GM19452 (cell line): Measurements from ENCODE around the gene TMEM86B.

ENCODE experiments used
- ATAC-seq: cut with Tn5 transposase; IDR thresholded peaks from one replicate; pipeline ENCODE4 v1.9.1; 2021; ENCODE audit not compliant: unreplicated experiment

Gene TMEM86B

GRCh38 chr19:55257461-55258420, 29.2 kb upstream of the TMEM86B start:
- no peak for ATAC-seq

GRCh38 chr19:55256562-55257460, 28.2 kb upstream of the TMEM86B start:
- ATAC-seq = no peak

GRCh38 chr19:55255618-55256423, 27.3 kb upstream of the TMEM86B start:
- no peak for ATAC-seq

GRCh38 chr19:55254625-55254977, 26.0 kb upstream of the TMEM86B start:
- no peak for ATAC-seq

- peak; percentile 43 for ATAC-seq
Measured at GRCh38 chr19:55253842-55254624, 25.5 kb upstream of the TMEM86B start.

GRCh38 chr19:55252760-55253663, 24.4 kb upstream of the TMEM86B start:
- ATAC-seq = no peak

- no peak for ATAC-seq
Measured at GRCh38 chr19:55251341-55252081, 22.9 kb upstream of the TMEM86B start.

- no peak for ATAC-seq
Measured at GRCh38 chr19:55250262-55251036, 21.9 kb upstream of the TMEM86B start.

GRCh38 chr19:55249841-55250240, 21.3 kb upstream of the TMEM86B start:
- no peak for ATAC-seq

- no peak for ATAC-seq
Measured at GRCh38 chr19:55248704-55249103, 20.1 kb upstream of the TMEM86B start.

- ATAC-seq = no peak
Measured at GRCh38 chr19:55248166-55248675, 19.7 kb upstream of the TMEM86B start.

- ATAC-seq = no peak
Measured at GRCh38 chr19:55247621-55248099, 19.1 kb upstream of the TMEM86B start.

- no peak for ATAC-seq
Measured at GRCh38 chr19:55246462-55247451, 18.2 kb upstream of the TMEM86B start.

- no peak for ATAC-seq
Measured at GRCh38 chr19:55245236-55245904, 16.8 kb upstream of the TMEM86B start.

- ATAC-seq = no peak
Measured at GRCh38 chr19:55244004-55244680, 15.6 kb upstream of the TMEM86B start.
